Measurements from ENCODE around the gene KAZN.

Gene KAZN

DNA sequence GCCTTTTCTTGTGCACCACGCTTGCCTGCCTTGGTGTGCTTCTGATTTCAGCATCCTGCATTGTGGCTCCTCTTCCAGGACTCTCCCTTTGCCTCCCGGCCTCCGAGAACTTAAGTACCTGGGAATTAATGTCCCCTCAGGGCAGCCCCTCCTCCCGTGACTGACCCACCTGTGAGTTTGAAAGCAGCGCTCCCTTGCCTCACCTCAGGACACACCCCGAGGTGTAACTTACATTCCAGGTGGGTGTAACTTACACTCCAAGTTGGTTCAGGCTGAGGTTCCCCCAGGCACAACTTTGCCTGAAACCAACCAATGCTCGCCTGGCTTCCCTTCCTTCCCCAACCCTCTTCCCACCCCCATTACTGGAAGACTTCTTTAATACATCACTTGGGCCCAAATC is 161.4 kb downstream of the KAZN start:
- H2AFZ ChIP-seq (ENCODE audit: low read length), result no peak overlapping the region
- H3K36me3 ChIP-seq (ENCODE audit: insufficient read depth, low read length), result no peaks in the 10 kb centered on the region
- TF ChIP-seq, protein P1, sequence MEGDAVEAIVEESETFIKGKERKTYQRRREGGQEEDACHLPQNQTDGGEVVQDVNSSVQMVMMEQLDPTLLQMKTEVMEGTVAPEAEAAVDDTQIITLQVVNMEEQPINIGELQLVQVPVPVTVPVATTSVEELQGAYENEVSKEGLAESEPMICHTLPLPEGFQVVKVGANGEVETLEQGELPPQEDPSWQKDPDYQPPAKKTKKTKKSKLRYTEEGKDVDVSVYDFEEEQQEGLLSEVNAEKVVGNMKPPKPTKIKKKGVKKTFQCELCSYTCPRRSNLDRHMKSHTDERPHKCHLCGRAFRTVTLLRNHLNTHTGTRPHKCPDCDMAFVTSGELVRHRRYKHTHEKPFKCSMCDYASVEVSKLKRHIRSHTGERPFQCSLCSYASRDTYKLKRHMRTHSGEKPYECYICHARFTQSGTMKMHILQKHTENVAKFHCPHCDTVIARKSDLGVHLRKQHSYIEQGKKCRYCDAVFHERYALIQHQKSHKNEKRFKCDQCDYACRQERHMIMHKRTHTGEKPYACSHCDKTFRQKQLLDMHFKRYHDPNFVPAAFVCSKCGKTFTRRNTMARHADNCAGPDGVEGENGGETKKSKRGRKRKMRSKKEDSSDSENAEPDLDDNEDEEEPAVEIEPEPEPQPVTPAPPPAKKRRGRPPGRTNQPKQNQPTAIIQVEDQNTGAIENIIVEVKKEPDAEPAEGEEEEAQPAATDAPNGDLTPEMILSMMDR (IDR thresholded peaks at IDR 0.05; ENCODE audit: low read length), result no peak
- TF ChIP-seq EZH2 (IDR thresholded peaks at IDR 0.05; ENCODE audit: borderline replicate concordance, low read length), result no peak
- H3K27ac ChIP-seq (ENCODE audit: low read depth, low read length, poor library complexity, severe bottlenecking), result no peak overlapping the region
- no peaks in the 10 kb centered on the region for H3K9me2 ChIP-seq (ENCODE audit: low read depth, low read length)
- peaks cover 3% of the 10 kb centered on the region; the same call in 1 of the 2 replicates for H3K27me3 ChIP-seq (ENCODE audit: insufficient read depth, low read length)
- H3K4me3 ChIP-seq (ENCODE audit: low read depth, low read length, poor library complexity, severe bottlenecking), result no peak overlapping the region
- no peak overlapping the region for H3K4me2 ChIP-seq (ENCODE audit: low read length)
- no peaks in the 10 kb centered on the region for H3K79me2 ChIP-seq (ENCODE audit: insufficient read depth, low read length)
- H3F3A ChIP-seq (ENCODE audit: insufficient read depth, low read length), result no peaks in the 10 kb centered on the region
- H3K9me3 ChIP-seq (ENCODE audit: low read length), result no peaks in the 10 kb centered on the region
- no peak overlapping the region for H3K9ac ChIP-seq (ENCODE audit: low read length)
- H4K20me1 ChIP-seq (ENCODE audit: insufficient read depth, low read length), result no peaks in the 10 kb centered on the region
- H3K4me1 ChIP-seq (ENCODE audit: insufficient read depth, low read length, severe bottlenecking), result no peaks in the 10 kb centered on the region

DNA sequence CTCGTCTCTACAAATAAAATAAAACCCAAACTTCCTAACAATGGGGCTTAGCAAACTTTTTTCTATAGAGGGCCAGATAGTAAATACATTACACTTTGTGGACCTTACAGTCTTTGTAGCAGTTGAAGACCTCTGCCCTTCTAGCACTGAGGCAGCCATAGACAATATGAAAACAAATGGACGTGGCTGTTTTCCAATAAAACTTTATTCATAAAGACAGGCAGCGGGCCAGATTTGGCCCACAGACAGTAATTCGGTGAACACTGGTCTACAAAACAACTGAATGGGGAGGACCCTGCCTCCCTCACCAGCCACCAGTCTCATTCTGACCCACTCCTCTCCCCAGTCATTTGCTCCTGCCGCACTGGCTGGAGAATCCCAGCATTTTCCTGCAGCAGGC is 162.3 kb downstream of the KAZN start:
- Histone ChIP-seq H3K4me2 (ENCODE audit: low read length) (no peak overlapping the region), H3K9ac (ENCODE audit: low read length) (no peak overlapping the region), H4K20me1 (ENCODE audit: insufficient read depth, low read length) (no peaks in the 10 kb centered on the region), H3K9me3 (ENCODE audit: low read length) (no peaks in the 10 kb centered on the region), H3K9me2 (ENCODE audit: low read depth, low read length) (no peaks in the 10 kb centered on the region), H3K79me2 (ENCODE audit: insufficient read depth, low read length) (no peaks in the 10 kb centered on the region), H3K27me3 (ENCODE audit: insufficient read depth, low read length) (0 out of 2 replicates have a peak, but pooled peaks cover 3% of the 10 kb centered on the region), H2AFZ (ENCODE audit: low read length) (no peak overlapping the region), H3K36me3 (ENCODE audit: insufficient read depth, low read length) (no peaks in the 10 kb centered on the region), H3K27ac (ENCODE audit: low read depth, low read length, poor library complexity, severe bottlenecking) (no peak overlapping the region), H3K4me1 (ENCODE audit: insufficient read depth, low read length, severe bottlenecking) (no peaks in the 10 kb centered on the region), H3K4me3 (ENCODE audit: low read depth, low read length, poor library complexity, severe bottlenecking) (no peak overlapping the region), H3F3A (ENCODE audit: insufficient read depth, low read length) (no peaks in the 10 kb centered on the region)
- no peak for TF ChIP-seq EZH2 (IDR thresholded peaks at IDR 0.05; ENCODE audit: borderline replicate concordance, low read length)
- TF ChIP-seq, protein P1 (IDR thresholded peaks at IDR 0.05; ENCODE audit: low read length), result no peak

DNA sequence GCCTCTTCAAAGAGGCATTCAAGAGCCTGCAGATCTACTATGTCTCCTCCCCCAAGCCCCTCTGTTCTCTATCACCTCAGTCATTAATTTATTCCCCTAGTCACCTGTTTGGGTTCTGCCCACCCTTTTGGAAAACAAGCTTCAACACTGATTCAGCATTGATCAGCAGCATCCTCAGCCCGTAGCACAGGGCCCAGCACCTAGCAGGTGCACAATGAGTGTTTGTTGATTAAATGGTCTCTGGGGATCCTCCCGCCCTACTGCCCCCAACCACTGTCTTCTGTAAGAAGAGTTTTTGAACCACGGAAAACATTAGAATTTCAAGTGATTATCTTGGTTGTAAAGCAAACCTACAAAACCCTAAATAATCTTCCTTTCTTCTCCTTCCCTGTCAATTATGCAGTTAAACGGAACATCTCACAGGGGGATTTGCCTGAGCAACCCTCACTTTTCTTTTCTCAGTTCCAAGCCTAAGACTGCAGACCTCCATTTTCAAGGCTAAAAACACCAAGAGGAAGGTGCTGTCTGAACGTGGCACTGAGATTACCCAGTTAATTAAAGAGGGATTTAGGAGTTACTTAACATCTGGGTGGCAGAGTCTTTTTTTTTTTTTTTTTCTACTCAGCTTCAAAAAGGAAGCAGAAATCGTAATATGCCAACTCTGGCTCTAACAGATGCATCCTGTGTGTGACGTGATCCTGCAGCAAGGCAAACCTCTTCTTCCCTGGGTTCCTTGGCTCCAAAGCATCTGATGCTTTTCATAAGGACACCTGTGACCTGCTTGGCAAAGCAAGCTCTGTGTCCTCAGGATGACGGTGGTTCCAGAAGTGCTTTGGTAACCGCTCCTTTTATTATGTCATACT is 163.0 kb downstream of the KAZN start:
- Histone ChIP-seq H3K9ac (ENCODE audit: low read length) (no peak overlapping the region), H3K4me2 (ENCODE audit: low read length) (no peak overlapping the region)

More for the DNA sequence above, 163.0 kb downstream of the KAZN start:
- Histone ChIP-seq H3F3A (ENCODE audit: insufficient read depth, low read length) (no peaks in the 10 kb centered on the region), H3K79me2 (ENCODE audit: insufficient read depth, low read length) (no peaks in the 10 kb centered on the region), H3K4me1 (ENCODE audit: insufficient read depth, low read length, severe bottlenecking) (no peaks in the 10 kb centered on the region), H3K27me3 (ENCODE audit: insufficient read depth, low read length) (0 out of 2 replicates have a peak, but pooled peaks cover 3% of the 10 kb centered on the region), H4K20me1 (ENCODE audit: insufficient read depth, low read length) (no peaks in the 10 kb centered on the region), H2AFZ (ENCODE audit: low read length) (no peak overlapping the region), H3K36me3 (ENCODE audit: insufficient read depth, low read length) (no peaks in the 10 kb centered on the region), H3K27ac (ENCODE audit: low read depth, low read length, poor library complexity, severe bottlenecking) (no peak overlapping the region), H3K4me3 (ENCODE audit: low read depth, low read length, poor library complexity, severe bottlenecking) (no peak overlapping the region), H3K9me2 (ENCODE audit: low read depth, low read length) (no peaks in the 10 kb centered on the region), H3K9me3 (ENCODE audit: low read length) (no peaks in the 10 kb centered on the region)
- no peak for TF ChIP-seq EZH2 (IDR thresholded peaks at IDR 0.05; ENCODE audit: borderline replicate concordance, low read length)
- TF ChIP-seq, protein P1 (IDR thresholded peaks at IDR 0.05; ENCODE audit: low read length), result no peak
